Progenitor cell of endocrine pancreas (in vitro differentiated cells): Measurements from ENCODE around the gene MPPE1. TPM values are rescaled to one million over a fixed set of nuclear protein-coding genes. Genes with fewer than 3 reads are reported as not detected.

Experiments
- DNase-seq: peaks from one replicate; pipeline ENCODE4 v3.0.0; 2021; ENCODE audit warnings: low spot score; ENCODE audit not compliant: unreplicated experiment
- H3K27ac Mint-ChIP-seq: 2 replicates; pipeline ENCODE4 v1.8.0; 2021; ENCODE audit warnings: mild to moderate bottlenecking, moderate library complexity, mixed read lengths
- H3K27me3 Mint-ChIP-seq: 2 replicates; pipeline ENCODE4 v1.8.0; 2021; ENCODE audit warnings: mixed read lengths
- H3K36me3 Mint-ChIP-seq: 2 replicates; pipeline ENCODE4 v1.8.0; 2022; ENCODE audit warnings: mixed read lengths; ENCODE audit not compliant: insufficient read depth
- H3K4me1 Mint-ChIP-seq: 2 replicates; pipeline ENCODE4 v1.8.0; 2021; ENCODE audit warnings: low read depth, mixed read lengths
- H3K4me3 Mint-ChIP-seq: 2 replicates; pipeline ENCODE4 v1.8.0; 2021; ENCODE audit warnings: low read depth, mild to moderate bottlenecking, moderate library complexity, mixed read lengths
- H3K9me3 Mint-ChIP-seq: 2 replicates; pipeline ENCODE4 v1.8.0; 2021; ENCODE audit warnings: low read depth, mixed read lengths
- total RNA-seq: library from RNA; stranded (reverse); gene quantifications from 2 replicates; pipeline ENCODE4 v1.2.1, GENCODE V29; 2021
- TF ChIP-seq, protein P1 (sequence below): fragments of 200-600 bp; sonication (generic); IDR thresholded peaks from one replicate; pipeline ENCODE4 v1.5.0; 2021; ENCODE audit warnings: antibody characterized with exemption, mild to moderate bottlenecking; ENCODE audit not compliant: unreplicated experiment

Gene MPPE1
- total RNA-seq, 1 donor from 2014 or later, result 27.4 TPM

DNA sequence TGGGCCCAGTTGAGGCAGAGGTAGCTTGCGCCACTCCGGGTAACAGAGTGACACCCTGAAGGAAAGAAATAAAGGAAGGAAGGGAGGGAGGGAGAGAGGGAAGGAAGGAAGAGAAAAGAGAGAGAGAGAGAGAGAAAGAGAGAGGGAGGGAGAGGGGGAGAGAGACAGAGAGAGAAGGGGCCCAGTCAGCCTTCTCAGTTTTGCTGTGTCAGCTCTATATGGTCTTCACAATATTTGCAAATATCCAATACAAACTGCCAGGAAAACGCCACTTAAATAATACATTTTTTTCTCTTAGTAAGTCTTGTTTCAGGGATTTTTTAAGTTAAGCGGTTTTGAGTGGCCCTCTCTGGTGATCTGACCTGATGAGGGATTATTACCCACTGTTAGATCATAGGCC lies 62.5 kb downstream of the MPPE1 start:
- DNase-seq, result no peak
- Mint-ChIP-seq H3K4me3 (no peak overlapping the region), H3K4me1 (peaks cover 11% of the 10 kb centered on the region), H3K9me3 (no peaks in the 10 kb centered on the region), H3K27ac (no peak overlapping the region), H3K27me3 (no peaks in the 10 kb centered on the region), H3K36me3 (no peaks in the 10 kb centered on the region)
- TF ChIP-seq, protein P1, sequence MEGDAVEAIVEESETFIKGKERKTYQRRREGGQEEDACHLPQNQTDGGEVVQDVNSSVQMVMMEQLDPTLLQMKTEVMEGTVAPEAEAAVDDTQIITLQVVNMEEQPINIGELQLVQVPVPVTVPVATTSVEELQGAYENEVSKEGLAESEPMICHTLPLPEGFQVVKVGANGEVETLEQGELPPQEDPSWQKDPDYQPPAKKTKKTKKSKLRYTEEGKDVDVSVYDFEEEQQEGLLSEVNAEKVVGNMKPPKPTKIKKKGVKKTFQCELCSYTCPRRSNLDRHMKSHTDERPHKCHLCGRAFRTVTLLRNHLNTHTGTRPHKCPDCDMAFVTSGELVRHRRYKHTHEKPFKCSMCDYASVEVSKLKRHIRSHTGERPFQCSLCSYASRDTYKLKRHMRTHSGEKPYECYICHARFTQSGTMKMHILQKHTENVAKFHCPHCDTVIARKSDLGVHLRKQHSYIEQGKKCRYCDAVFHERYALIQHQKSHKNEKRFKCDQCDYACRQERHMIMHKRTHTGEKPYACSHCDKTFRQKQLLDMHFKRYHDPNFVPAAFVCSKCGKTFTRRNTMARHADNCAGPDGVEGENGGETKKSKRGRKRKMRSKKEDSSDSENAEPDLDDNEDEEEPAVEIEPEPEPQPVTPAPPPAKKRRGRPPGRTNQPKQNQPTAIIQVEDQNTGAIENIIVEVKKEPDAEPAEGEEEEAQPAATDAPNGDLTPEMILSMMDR, result no peak

DNA sequence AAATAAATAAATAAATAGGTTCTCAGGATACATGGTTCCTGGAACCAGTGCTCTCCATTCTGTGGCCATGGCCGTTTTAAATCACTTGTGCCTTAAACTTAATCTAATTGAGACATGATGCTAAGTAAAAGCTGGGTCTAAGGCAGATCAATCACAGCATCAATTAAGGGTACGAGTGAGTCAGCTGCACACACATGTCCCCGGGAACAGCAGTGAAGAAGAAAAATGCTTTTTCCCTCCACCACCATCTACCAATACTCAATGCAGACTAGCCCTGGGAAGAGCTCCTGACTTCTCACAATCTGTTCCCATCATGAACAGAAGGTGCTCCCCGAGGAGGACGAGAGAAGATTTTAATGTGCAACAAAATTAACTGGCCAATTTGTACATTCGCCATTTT lies 63.7 kb downstream of the MPPE1 start:
- no peaks in the 10 kb centered on the region for H3K9me3 Mint-ChIP-seq
- no peaks in the 10 kb centered on the region for H3K27me3 Mint-ChIP-seq
- H3K27ac Mint-ChIP-seq, result peak overlapping the region; percentile 14
- TF ChIP-seq, protein P1, result no peak
- peaks cover 10% of the 10 kb centered on the region for H3K4me1 Mint-ChIP-seq
- no peaks in the 10 kb centered on the region for H3K36me3 Mint-ChIP-seq
- DNase-seq, result no peak
- no peak overlapping the region for H3K4me3 Mint-ChIP-seq

DNA sequence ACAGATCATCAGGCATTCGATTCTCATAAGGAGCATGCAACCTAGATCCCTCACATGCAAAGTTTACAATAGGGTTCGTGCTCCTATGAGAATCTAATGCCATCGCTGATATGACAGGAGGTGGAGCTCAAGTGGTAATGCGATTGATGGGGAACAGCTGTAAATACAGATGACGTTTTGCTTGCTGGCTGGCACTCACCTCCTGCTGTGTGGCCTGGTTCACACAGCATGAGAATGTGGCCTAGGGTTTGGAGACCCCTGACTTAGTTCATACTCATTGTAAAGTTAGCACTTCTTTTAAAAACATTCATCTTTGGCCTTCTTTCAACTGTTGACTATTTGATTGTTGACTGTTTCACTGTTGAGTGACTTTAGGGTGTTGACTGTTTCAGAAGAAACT lies 65.6 kb downstream of the MPPE1 start:
- H3K36me3 Mint-ChIP-seq, result no peaks in the 10 kb centered on the region
- no peak for DNase-seq
- TF ChIP-seq, protein P1, result no peak
- H3K4me1 Mint-ChIP-seq, result peaks cover 10% of the 10 kb centered on the region
- H3K4me3 Mint-ChIP-seq, result no peak overlapping the region
- H3K27ac Mint-ChIP-seq, result no peak overlapping the region
- H3K27me3 Mint-ChIP-seq, result no peaks in the 10 kb centered on the region
- no peaks in the 10 kb centered on the region for H3K9me3 Mint-ChIP-seq

DNA sequence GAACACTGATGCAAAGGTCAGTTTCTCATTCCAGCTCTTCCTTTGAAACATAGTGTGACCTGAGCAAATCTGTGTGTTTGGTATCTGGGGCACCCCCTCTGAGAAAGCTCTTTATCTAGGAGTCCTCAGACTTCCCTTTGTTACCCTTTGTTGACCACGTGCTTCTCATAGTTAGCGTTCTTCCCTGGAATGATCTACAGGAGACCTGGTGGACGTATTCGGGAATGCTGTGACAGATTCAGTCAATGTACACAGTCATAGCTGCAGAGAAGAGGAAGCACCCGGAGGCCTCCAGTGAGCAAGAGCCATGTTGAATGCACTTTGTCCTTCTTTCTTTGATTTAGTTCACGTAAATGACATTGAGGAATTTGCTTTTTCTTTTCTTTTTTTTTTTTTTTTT lies 67.6 kb downstream of the MPPE1 start:
- H3K4me3 Mint-ChIP-seq, result no peak overlapping the region
- H3K27me3 Mint-ChIP-seq, result no peaks in the 10 kb centered on the region
- peaks cover 10% of the 10 kb centered on the region for H3K4me1 Mint-ChIP-seq
- no peak for DNase-seq
- TF ChIP-seq, protein P1, result no peak
- H3K9me3 Mint-ChIP-seq, result no peaks in the 10 kb centered on the region
- peak overlapping the region; percentile 91 for H3K27ac Mint-ChIP-seq
- no peaks in the 10 kb centered on the region for H3K36me3 Mint-ChIP-seq

DNA sequence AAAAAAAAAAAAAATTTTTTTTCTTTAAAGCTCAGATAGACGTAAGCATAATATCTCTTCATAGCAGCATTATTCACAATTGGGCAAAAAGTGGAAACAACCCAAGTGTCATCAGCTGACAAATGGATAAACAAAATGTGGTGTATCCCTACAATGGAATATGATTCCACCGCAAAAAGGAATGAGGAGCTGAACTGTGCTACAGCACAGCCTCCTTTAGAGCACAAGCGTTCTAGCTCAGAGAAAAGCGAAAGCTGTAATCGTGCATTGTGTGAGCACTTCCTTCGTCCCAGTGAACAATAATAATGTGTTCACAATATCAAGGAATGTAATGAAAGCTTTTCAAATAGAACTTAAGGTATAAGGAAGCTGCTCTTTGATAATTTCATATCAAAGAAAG lies 68.6 kb downstream of the MPPE1 start:
- no peaks in the 10 kb centered on the region for H3K9me3 Mint-ChIP-seq

More for the DNA sequence above, 68.6 kb downstream of the MPPE1 start:
- no peaks in the 10 kb centered on the region for H3K27me3 Mint-ChIP-seq
- no peak for DNase-seq
- H3K27ac Mint-ChIP-seq, result peak overlapping the region; percentile 91
- H3K4me3 Mint-ChIP-seq, result no peak overlapping the region
- no peaks in the 10 kb centered on the region for H3K36me3 Mint-ChIP-seq
- TF ChIP-seq, protein P1, result no peak
- H3K4me1 Mint-ChIP-seq, result peaks cover 10% of the 10 kb centered on the region
